Hematopoietic multipotent progenitor cell (in vitro differentiated cells): Measurements from ENCODE around the gene HDAC4. TPM values are rescaled to one million over a fixed set of nuclear protein-coding genes. Genes with fewer than 3 reads are reported as not detected.

Experiments used
- DNase-seq, 3 donors: peaks; one replicate each; pipeline ENCODE4 v3.0.0-alpha.2; 2011 to 2015; ENCODE audit warnings: low read depth in 2 of 3, low spot score in 2 of 3
- total RNA-seq: library from RNA; depleted of rRNA; stranded (reverse); fragments of >200 nt; gene quantifications from one replicate; pipeline ENCODE4 v1.2.3, GENCODE V29; 2012

Gene HDAC4
- total RNA-seq, 1 donor = 34.2 TPM

DNA sequence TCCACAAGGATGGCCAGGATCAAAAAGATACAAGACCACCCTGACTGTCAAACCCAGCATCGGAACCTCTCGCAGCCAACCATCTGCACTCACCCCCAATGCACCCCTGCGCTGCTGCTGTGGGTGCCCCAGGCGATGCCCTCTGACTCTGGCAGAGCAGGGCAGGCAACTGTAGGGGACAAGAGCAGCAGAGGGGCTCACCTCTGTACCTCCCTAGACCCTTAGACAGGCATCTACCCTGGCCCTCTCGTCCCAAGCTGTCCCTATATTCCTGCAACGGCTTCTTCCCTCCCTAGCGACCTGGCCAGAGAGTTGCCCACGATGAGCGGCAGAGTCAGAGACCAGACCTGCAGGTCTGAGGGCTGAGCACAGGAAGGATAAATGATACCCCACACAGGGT lies 128.2 kb downstream of the HDAC4 start:
- DNase-seq = no peak

DNA sequence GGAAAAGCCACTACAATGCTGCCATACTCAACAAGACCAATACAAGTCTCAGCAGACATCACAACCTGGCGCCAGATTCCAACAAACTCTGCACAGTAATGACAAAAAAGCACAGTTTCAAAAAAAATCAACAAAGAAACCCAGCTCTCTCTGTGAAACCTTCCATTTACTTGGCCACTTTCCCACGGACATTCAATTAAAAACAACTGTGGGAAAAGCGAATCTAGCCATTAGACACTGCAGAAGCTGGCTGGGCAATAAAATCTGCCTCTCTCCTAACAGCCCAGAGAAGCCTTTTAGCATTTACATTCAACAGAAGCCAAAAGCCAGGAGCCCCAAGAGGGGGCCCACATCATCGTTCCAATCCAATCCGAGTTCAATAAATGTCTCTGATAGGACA lies 128.9 kb downstream of the HDAC4 start:
- no peak for DNase-seq

DNA sequence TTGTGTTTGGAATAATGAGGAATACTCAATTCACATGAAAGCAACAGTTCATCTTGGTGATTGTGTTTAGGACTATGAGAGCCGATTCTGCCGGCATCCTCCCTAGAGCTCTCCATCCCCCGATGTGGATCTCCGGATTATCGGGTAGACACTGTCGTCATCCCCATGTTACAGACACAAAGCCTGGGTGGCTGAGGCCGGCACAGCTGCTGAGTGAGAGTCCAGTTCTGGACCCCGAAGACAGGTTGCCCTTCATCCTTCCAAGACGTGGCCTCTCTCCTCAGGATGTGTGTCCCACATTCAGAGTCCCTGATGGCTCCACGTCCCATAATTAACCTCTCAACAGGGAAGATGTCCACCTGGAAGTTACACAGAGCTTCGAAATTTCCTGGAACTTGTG lies 129.3 kb downstream of the HDAC4 start:
- DNase-seq = no peak

DNA sequence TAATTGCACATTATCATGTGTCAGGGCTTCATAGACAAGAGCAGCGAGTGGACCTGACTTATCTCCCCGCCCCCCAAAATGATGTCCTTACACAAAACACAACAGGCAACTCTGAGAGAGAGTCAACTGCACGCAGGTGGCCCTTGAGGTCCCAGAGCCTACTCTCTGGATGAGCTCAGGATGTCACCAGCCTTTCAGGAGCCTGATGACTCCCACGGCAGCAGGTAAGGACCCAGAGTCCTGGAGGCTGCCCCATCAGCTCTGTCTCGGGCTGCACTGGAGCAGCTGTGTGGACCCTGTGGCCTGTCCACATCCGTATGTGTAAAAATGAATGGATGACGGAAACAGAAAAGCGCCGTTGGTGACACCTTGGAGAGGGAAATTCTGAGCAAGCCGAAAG lies 130.9 kb downstream of the HDAC4 start:
- no peak for DNase-seq

DNA sequence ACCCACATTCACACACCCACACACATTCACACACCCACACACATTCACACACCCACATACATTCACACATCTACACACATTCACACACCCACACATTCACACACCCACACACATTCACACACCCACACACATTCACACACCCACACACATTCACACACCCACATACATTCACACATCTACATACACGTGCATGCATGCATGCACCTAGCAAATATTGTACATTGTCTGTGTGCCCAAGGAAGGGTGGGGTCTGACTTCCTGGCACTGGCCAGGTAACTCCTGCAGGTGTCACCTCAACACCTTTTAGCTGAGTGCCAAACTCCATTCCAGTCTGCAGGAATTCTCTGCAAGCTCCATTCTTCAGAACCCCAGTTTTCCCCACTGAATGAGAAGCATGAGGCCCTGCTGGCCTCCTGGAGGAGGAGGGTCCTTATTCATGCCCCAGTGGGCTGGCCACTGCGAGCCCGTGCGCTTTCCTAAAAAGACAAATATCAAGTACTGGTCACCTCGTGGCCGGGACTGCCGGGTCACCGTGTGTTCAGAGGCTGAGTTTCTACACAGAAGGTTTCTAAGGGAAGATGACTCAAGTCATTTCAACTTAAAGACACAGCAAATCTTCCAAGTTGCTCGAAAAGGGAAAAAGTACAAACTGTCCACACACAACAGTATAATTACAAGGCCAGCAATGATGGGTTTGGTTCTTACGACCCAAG lies 131.5 kb downstream of the HDAC4 start:
- DNase-seq = no peak

DNA sequence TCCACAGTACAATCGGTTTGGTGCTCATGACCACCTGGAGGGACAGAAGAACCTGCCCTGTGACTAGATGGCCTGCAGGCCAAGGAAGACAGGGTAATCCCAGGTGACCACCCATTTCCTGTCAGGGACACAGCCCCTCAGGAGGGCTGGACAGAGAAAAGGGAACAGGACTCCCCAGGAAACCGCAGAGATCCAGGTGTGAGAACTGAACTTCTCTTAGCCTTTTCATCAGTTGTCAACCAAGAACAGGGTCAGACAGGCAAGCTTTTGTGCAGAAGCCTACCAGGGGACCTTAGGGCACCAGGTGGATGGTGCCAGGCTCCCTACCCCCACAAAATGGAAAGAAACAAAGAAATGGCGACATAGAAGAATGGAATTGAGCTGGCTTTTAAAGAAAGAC lies 132.3 kb downstream of the HDAC4 start:
- no peak for DNase-seq

DNA sequence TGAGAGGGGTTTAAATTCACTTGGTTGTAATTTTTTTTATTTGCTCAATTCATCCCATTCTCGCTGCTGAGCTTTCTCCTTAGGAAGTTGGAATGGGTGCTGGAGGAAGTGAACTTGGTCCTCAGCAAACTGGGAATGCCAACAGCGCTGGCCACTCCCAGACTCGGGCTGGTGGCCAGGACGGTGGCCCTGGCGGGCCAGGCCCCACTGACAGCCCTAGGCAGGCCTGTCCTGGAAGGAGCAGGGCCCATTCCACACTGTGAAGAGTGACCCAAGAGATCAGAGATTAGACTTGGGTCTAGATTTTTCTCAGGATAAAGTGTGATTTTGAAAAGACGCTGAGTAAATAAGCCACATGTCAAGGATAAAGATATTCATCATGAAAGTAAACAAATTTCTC lies 132.7 kb downstream of the HDAC4 start:
- no peak for DNase-seq

DNA sequence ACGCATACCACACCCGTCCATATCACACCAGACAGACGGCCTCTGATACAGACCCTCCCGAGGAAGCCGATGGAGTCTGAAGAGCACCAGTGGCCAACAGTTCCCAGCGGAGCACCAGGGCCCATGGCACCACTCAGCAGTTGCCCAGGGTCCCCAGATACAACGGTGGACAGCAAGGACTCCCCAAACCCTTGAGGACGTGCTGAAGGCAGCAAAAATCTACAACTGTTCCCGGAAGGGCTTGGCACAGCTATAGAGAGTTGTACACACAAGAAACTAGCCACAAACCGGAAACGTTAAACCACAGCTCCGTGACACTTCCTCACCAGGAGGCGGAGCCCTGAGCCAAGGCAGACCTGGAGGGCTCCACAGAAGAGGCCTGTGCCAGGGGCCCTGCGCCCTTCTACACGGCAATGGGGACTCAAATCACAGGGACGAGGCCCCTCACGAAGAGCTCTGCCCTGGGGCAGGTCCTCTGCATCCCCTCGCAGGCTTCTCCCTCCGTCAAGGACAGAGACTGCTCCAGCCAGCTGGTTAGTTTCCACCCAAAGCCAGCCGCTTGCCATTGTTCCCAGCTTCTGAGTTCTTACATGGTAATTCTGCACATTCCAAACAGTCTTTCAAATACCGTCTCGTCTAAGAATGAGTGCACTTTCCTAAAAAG lies 133.4 kb downstream of the HDAC4 start:
- DNase-seq = peak; percentile 84 to 97 (median 94)

DNA sequence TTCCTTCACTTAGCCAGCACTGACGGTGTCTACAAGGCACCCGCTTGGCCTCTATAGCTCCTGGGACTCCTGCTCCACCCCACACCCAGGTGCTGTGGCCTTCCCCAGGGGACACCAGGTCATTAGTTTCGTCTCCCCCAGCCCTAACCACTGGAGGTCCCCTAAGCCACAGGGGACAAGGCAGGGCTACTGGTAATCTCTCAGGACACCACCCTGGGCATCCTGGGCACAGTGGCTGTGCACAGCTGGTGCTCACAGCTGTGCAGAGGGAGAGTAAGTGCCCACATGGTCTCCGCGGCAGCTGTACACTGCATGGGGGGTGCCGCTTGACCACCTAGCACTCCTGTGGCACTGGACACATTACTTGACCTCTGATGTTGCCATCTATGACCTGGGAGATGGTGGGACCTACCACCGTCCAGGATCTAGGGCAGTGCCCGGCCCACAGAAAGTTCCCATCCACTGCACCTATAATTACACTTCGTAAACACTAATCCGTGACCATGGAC lies 134.0 kb downstream of the HDAC4 start:
- no peak for DNase-seq

DNA sequence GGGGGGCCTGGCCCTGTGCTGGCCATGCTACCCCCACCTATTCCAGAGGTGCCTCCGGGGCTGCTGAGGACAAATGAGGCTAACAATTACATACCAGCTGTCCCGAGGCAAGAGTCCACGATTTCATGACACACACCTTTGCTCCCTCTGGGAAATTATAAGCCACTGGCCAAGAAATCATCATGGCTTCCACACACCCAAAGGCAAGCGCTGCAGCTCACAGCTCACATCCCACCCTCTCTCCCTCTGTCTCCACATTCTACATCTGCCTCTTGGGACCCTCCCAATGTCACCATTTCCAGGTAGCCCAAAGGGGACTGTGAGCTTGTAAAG lies 134.4 kb downstream of the HDAC4 start:
- DNase-seq = no peak

DNA sequence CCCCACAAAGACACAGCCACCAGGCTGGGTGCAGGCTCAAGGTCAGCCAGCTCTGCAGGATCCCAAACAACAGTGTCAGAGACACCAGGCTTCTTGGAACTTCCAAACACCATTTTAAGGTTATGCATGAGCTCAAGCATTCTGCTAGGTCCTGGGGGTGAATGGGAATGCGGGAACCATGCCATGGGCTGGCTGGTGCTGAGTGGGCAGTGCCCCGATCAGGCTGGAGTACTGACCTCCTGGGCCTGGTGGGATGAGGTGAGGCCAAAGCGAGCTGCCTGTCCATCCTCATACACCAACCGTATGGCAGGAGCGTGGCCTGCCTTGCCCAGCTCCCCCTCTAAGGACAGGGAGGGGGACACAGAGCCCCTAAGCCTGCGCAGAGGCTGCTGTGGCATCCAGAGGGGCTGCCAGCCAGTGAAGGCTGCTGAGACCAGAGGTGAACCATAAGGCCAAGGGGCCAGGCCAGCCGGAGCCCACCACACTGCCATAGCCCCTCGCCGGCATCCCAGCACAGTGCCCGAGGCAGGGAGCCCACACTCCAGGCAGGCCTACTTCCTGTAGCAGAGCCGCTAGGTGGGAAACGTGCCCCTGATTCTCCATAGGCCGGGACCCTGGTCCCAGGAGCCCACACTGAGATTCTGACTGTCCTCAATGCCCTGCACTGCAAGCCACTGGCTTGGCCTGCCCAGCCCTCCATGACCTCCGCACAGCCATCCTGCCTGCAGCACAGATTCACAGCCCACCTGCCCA lies 135.0 kb downstream of the HDAC4 start:
- no peak for DNase-seq

DNA sequence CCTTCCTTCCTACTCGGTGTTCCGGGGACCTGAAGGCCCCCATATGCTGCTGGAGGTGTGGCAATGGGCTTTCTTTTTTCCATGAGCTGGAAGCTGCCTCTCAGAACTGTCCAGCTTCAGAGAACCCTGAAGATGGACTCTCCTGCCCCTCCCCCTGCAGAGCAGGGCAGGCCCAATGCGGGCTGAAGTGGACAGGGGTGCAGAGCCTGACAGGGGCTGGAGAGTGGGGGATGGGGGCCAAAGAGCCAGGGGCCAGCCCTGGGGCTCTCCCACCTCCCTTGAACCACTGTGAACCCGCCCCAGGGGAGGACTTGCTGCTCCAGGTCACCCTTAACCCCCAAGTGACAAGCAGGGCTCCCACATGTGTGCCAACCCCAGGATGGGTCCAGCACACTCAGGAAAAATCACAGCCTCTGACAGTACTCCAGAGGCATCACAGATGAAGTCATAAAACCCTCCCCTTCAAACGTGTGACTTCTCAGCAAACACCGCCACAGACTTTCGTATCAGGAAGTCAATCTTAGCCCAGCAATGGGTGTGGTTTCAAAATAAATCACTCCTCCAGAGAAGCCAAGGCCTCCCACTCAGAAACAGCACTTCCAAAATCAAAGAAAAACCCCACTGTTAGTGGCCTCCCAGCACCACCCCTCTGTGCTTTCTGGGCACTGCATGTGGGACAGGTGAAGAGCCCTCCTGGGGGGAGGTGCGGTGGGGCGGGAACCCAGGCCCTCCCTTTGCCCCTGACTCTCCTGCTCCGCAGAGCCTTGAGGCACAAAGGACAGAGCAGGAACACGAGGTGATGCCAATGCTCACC lies 135.8 kb downstream of the HDAC4 start:
- peak in 2 of 3 donors; percentile 53 to 69 for DNase-seq

DNA sequence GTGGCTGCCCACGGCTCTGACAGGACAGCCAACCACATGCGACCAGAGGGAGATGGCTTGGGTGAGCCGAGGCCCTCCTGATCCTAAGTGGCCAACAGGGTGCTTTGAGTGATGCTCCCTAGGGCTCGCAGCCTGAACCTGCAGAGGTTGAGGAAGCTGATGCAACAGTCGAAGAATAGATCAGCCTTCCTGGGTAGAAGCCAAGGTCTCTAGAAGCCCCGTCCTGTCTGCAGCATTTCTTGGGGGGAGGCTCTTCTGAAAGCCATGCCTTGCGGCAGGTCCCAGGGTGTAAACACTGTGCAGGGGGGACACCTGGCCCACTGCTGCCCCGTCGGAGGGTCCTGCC lies 136.4 kb downstream of the HDAC4 start:
- DNase-seq = no peak

DNA sequence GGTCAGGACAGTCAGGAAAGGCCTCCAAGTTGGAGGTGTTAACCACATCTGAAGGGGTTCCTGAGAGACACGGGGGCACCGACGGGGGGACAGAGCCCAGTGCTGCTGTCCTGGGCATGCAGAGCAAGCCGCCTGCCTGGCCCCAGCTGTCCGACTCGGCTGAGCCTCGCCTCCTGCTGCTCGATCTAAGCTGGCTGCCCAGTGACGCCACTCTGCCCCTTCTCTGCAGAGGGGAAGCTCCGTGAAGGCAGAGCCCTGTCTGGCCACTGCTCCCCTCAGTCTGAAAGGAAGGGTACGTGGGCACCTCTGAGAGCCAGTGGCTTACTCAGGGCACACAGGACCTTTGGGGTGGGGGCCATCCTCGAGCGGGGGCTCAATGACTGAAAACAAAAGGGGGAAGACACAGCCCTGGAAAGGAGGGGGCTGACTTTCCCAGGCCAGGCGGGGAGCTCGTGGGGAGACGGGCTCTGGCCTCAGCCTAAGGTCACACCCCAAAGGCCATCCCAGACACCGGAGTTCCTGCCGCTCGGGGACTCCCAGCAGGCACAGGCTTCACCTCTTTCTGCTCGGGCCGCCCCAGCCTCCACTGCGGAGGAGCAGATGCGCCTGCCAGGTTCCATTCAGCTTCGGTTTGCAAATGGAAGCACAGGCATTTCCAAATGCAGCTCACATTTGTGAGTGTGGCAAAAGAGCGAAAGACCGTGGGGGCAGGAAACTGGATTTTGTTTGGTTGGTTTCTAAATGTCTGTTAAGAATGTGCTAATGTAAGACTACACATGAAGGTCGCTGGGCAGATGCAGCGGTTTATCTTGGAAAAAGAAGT lies 136.9 kb downstream of the HDAC4 start:
- no peak for DNase-seq

DNA sequence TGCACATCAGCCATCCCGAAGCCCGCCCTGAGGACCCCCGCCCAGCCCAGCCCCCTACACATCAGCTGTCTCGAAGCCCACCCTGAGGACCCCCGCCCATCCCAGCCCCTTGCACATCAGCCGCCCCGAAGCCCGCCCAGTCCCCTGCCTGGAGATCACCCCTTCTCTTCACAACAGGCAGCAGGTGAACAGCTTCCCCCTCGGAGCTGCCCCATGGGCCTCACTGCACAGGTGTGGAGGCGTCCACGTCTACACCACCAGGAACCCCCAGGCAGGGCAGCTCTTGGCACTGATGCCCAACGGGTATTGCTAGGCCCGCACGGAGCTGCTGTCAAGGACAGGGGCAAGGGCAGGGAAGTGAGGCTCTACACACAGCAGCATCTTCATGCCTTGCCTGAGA lies 137.6 kb downstream of the HDAC4 start:
- no peak for DNase-seq

DNA sequence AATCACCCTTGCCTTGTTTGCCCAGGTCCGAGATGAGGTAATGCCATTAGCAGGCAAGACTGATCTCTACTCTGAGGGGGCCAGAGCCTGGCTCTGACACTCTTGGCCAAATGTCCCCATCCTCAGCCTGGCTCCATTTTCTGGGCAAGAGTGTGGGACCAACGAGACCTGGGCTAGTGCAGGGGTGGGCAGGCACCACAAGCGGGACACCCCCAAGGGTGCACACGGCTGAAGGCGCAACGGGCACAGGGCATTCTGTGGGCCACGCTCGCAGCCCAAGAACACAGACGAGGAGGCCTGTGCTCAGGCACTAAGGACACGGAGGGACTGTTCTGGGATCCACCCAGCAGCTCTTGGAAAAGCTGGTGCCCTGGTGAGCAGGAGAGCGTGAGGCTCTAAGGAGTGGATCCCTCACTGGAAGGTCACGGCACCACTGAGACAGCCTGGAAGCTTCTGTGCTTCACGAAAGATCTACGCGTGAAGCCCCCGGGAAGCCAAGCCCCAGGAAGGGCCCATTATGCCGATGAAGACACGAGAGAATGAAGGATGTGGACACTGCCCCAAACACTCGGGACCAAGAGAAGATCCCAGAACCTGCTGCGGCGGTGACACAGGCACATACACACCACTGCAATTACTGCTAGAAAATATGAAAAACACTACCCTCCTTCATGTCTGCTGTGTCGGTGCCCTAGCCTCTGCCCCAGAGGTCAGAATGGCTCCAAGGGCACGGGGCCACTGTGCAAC lies 138.2 kb downstream of the HDAC4 start:
- no peak for DNase-seq

DNA sequence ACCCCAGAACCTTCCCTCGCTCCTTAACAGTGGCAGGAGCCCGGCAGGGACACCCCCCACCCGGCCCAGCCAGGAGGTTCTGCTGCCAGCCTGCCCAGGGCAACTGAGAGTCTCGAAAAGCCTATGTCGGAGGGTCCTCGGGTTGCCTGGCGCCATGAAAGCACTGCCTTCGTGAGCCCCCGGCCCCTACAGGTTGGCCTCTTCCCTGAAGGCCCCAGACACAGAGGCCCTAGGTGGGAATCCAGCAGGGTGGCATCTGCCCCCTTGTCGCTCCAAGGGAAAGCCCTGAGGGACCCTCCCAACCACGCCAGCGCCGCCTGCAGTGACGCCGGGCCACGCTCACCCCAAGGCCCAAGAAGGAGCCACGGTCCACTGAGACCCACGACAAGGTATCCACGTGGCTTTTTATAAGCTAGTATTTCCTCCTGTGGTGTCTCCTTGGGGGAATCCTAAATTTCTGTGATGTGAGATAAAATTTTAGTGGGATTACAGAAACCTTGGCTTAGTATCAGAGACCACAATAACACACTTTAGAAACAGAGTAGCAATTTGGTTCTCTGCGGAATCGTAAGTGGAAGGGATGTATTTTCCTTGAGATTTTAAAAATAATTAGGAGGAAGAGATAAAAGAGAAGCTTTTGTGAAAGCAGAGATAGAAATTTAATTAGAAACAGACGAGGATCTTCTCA lies 138.9 kb downstream of the HDAC4 start:
- DNase-seq = no peak

DNA sequence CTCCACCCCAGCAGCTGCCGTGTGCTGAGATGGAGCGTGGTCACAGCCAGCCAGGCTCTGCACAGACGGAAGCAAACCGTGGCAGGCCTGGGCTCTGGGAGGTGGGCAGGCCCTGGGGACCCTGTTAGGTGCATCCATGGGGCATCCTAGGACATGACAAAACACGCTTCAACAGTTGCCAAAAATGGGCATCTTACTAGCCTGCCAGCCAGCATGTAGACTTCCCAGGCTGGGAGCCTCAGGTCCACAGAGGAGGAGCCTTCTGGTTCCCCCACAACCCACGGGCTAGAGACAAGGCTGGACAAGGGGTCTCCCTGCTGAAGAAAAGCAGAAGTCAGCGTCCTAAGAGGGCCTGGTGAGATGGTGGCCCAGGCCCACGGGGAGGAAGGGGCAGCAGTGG lies 139.5 kb downstream of the HDAC4 start:
- no peak for DNase-seq
